SW480 (cell line): ENCODE measurements around the gene THUMPD2.

Experiments used
- DNase-seq: peaks from one replicate; pipeline ENCODE4 v3.0.0-alpha.2; 2016; ENCODE audit warnings: low spot score

THUMPD2 gene

GRCh38 chr2:39757156-39757555, 21.9 kb downstream of the THUMPD2 start:
- DNase-seq = no peak

- no peak for DNase-seq
Measured at GRCh38 chr2:39755466-39755865, 23.6 kb downstream of the THUMPD2 start.

- DNase-seq = no peak
Measured at GRCh38 chr2:39743269-39743776, 35.7 kb downstream of the THUMPD2 start.

DNA sequence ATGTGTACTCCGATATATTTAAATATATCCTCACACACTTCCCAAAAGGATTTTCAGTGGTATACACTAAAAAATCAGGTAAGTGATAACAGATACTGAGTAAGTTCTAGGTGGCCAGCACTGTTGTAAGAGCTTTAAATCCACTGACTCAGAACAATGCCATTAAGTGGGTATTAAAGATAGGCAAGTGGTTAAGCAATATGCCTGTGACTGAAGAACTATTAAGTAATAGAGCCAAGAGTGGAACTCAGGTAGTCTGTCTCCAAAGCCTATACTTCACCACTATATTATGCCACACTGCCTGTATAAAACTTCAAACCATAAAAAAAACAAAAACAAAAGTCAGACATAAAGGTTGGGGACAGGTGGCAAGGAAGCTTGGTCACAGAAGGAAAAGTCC, 37.2 kb downstream of the THUMPD2 start:
- no peak for DNase-seq

DNA sequence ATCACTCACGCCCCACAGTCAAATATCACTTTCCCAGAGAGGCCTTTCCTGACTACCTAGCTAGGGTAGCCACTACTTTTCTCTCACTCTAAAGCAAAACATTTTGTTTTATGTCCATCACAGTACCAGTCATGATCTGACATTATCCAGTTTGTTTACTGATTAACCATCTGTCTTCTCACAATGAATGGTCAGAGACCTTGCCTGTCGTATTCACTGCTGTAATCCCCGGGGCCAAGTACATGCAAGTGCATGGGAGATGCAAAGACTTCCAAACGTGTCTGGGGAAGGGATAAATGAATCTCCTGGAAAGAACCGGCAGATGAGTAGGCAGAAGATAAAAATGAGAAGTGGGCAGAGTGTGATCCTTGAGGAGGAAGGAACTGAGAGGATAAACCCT, 39.7 kb downstream of the THUMPD2 start:
- no peak for DNase-seq

GRCh38 chr2:39738936-39739335, 40.1 kb downstream of the THUMPD2 start:
- DNase-seq = no peak

GRCh38 chr2:39737661-39738060, 41.4 kb downstream of the THUMPD2 start:
- DNase-seq = no peak

DNA sequence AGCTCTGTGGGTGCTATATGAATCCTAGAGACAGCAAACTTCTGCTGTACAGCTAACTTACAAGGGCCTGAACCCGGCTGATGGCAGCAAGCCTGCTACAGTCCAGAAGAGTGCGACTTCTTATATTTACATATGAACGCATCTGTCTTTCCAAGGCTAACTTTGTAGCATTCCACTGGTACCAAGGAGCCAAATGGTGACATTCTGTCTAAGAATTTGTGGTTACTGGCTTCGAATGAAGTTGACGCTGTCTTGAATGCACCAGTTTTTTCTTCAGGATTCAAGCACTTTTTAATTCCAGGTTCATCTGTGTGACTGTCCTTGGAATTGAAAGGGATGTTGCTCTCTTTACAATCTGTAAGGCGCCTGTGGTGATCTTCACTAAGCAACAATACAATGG, 42.4 kb downstream of the THUMPD2 start:
- DNase-seq = no peak

GRCh38 chr2:39735648-39736047, 43.4 kb downstream of the THUMPD2 start:
- no peak for DNase-seq

DNA sequence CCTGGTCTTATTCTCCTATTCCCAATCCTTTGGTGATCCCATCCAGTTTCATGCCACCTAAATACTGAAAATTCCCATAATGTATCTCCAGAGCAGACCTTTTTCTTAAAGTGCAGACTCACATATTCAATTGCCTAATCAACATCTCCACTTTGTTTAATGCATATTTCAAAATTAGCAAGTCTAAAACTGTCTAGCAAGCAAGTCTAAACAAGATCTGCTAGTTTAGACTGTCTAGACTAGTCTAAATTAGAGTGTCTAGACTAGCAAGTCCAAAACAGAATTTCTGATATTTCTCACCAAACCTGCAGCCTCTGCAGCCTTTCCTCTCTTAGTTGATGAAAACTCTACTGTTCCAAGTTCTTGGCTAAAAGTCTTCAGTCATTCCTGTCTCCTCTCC, 44.6 kb downstream of the THUMPD2 start:
- no peak for DNase-seq

DNA sequence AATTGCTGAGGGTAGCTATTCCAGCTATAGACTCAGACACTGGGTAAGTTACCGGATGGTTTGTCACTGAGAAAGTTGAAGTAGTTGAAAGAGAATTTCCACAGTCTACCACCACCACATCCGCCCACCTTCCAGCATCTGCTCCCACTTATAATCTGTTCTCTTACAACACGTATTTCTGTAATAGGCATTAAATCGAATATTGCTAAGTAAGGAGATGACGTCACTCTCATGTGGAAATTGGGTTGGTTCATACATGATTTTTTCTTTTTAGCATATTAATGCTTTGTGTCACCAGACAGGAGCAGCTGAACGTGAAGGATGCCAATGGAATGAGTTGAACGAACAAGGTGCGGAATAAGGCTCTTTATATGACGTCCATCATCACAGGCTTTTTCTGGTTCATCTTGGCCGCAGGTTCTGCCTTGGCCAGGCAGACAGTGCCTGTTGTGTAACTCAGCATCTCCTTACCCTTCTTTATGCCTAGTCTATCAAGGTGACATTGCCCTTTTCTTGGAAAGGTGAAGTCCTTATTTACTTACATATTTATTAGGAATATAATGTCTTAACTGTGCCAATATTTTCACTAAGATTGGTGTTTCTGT, 45.9 kb downstream of the THUMPD2 start:
- DNase-seq = no peak

DNA sequence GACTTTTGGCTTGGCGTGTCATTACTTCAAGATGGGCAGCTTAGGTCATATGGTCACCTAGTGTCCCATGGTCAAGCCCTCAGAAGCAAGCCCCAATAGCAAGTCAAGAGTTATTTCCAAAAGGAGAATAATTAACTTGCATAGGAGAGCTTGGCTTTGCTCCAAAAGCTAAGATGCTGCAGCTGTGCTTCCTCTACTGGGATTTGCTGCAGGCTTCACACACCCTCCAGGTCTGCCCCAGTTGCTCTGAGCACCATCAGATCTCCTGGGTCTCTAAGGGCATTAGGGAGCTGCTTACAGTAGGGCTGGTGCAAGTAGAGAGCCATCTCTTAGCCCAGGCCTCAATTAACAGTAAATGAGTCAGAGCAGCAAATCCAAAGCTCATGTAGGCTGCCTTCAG, 46.6 kb downstream of the THUMPD2 start:
- DNase-seq = no peak

DNA sequence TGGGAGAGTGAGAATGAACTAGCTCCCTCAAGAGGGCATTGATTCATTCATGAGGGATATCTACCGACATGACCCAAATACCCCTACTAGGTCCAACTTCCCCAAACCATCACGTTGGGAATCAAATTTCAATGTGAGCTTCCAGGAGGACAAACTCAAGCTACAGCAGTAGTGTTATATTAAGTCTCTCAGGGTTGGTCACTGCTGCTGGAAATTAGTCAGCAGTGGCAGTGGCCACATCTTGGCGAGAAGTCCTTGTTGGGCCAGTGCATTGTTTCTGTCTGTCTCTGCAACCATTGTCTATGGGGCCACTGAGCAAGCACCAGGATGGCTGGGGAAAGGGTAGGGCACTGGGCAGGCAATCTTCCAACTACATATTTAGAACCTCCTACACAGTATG, 47.5 kb downstream of the THUMPD2 start:
- DNase-seq = no peak

GRCh38 chr2:39730685-39731302, 48.3 kb downstream of the THUMPD2 start:
- DNase-seq = peak; percentile 39

GRCh38 chr2:39730276-39730675, 48.8 kb downstream of the THUMPD2 start:
- DNase-seq = no peak

- DNase-seq = peak; percentile 26
Measured at GRCh38 chr2:39728941-39729351, 50.1 kb downstream of the THUMPD2 start.

- peak; percentile 10 for DNase-seq
Measured at GRCh38 chr2:39728085-39728484, 51.0 kb downstream of the THUMPD2 start.

- DNase-seq = no peak
Measured at GRCh38 chr2:39725401-39725800, 53.7 kb downstream of the THUMPD2 start.

GRCh38 chr2:39724828-39725144, 54.3 kb downstream of the THUMPD2 start:
- no peak for DNase-seq

- DNase-seq = no peak
Measured at GRCh38 chr2:39723946-39724827, 54.9 kb downstream of the THUMPD2 start.

DNA sequence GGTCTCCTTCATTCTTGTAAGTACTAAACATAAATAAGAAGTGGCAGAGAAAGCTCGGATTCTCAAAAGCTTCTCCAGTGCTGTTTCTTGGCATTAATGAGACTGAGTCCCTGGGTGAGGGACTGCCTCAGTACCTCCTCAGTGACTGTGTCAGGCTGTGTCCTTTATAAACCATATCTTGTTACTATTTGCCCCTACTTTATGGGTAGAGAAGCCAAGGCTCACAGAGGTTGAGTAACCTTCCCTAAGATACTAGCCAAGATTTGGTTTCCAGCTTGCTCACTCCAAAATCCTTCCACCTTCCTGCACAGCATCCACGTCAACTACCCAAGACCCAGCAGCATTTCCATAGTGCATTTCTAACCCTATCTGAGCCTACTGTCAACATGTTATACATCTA, 55.6 kb downstream of the THUMPD2 start:
- DNase-seq = no peak

- no peak for DNase-seq
Measured at GRCh38 chr2:39720970-39721369, 58.1 kb downstream of the THUMPD2 start.

DNA sequence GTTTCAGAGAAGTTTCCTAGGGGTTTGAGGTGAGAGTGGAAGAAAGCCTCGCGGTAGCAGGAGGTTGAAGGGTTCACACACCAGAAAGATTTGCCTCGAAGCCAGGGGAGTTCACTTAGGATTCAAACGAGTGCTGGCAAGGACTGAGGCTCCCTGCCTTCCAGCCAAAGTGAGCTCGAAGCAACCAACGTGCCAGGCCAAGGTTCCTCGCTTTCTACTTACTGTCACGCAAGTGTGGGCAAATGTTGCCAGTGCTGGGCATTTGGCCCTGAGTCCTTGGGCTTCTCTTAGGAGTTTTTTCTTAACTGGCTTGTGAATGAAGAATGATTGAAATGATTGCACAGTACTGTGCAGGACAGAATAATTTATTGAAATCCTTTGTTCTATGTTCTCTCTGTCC, 59.7 kb downstream of the THUMPD2 start:
- no peak for DNase-seq
